B cell (primary cell): ENCODE results near the gene MFSD12. TPM values are rescaled to one million over a fixed set of nuclear protein-coding genes. Genes with fewer than 3 reads are reported as not detected.

Experiments
- ATAC-seq: fragments of 200-7000 bp; cut with Tn5 transposase; one replicate; pipeline ENCODE4 v1.10.0; 2021; ENCODE audit warnings: low read depth, mild to moderate bottlenecking, moderate number of reproducible peaks, moderate library complexity
- CTCF ChIA-PET: fragments of 350-600 bp; sonication (Branson Sonifier 250); formaldehyde crosslinking; loops from one replicate; lab custom pipeline; 2021; ENCODE audit warnings: antibody characterized with exemption, inconsistent platforms; lab: Charles Lee
- POLR2A ChIA-PET: fragments of 350-600 bp; sonication (Branson Sonifier 250); formaldehyde crosslinking; loops from one replicate; lab custom pipeline; 2021; ENCODE audit warnings: antibody characterized with exemption; lab: Charles Lee
- DNase-seq: peaks from one replicate; pipeline ENCODE4 v3.0.0; 2013
- H2AFZ ChIP-seq: 2 replicates; pipeline ENCODE4 v1.6.1; 2012; ENCODE audit warnings: mild to moderate bottlenecking, low read depth, low read length; ENCODE audit not compliant: insufficient read depth, poor library complexity, severe bottlenecking
- H3K27ac ChIP-seq, 2 donors: 1 replicate in 1 of 2; 2 replicates in 1 of 2; pipeline ENCODE4 v1.5.1; 2012 to 2013; ENCODE audit warnings: low read length in 2 of 2, mild to moderate bottlenecking in 2 of 2, moderate library complexity in 1 of 2
- H3K27me3 ChIP-seq, 4 experiments: fragments of 200-600 bp in 1 of 4; sonication (generic) in 1 of 4; replicated peaks in 1 of 4; 1 replicate in 2 of 4; 2 replicates in 2 of 4; pipeline versions ENCODE4 v1.6.1 to v1.7.0; 2013 to 2016; ENCODE audit warnings: low read length in 3 of 4, mild to moderate bottlenecking in 2 of 4, mixed read lengths in 1 of 4, moderate library complexity in 1 of 4; ENCODE audit not compliant: insufficient read depth in 4 of 4, control insufficient read depth in 3 of 4; ENCODE audit errors: control extremely low read depth in 1 of 4
- H3K36me3 ChIP-seq, 2 experiments: replicated peaks in 1 of 2; 1 replicate in 1 of 2; 2 replicates in 1 of 2; pipeline versions ENCODE4 v1.6.1 to v1.7.1; 2013; ENCODE audit warnings: low read length in 1 of 2; ENCODE audit not compliant: insufficient read depth in 2 of 2, control insufficient read depth in 1 of 2; ENCODE audit errors: control extremely low read depth in 1 of 2, extremely low read depth in 1 of 2
- H3K4me1 ChIP-seq, 2 donors: fragments of 200-600 bp in 1 of 2; sonication (generic) in 1 of 2; 1 replicate in 1 of 2; 2 replicates in 1 of 2; pipeline versions ENCODE4 v1.5.1 to v1.6.1; 2013 to 2017; ENCODE audit warnings: low read length in 2 of 2; ENCODE audit not compliant: control insufficient read depth in 2 of 2, insufficient read depth in 2 of 2
- H3K4me2 ChIP-seq: replicated peaks from 2 replicates; pipeline ENCODE3; 2012; ENCODE audit warnings: mild to moderate bottlenecking, low read depth, low read length; ENCODE audit not compliant: poor library complexity, severe bottlenecking
- H3K4me3 ChIP-seq, 5 experiments: fragments of 200-600 bp in 1 of 5; sonication (generic) in 1 of 5; 1 replicate in 3 of 5; 2 replicates in 2 of 5; pipeline versions ENCODE4 v1.5.1 to v1.7.0; 2011 to 2016; ENCODE audit warnings: low read length in 4 of 5, mild to moderate bottlenecking in 4 of 5, low read depth in 2 of 5, control low read depth in 1 of 5, moderate library complexity in 1 of 5; ENCODE audit not compliant: insufficient read depth in 1 of 5; ENCODE audit errors: control extremely low read depth in 1 of 5, extremely low read depth in 1 of 5
- H3K79me2 ChIP-seq: fragments of 200-600 bp; sonication (generic); one replicate; pipeline ENCODE4 v1.6.0; 2016; ENCODE audit warnings: low read length; ENCODE audit not compliant: control insufficient read depth, insufficient read depth
- H3K9ac ChIP-seq: fragments of 200-600 bp; sonication (generic); 2 replicates; pipeline ENCODE4 v1.6.1; 2017; ENCODE audit warnings: mild to moderate bottlenecking, low read length, moderate library complexity
- H3K9me3 ChIP-seq, 3 donors: one replicate each; pipeline versions ENCODE4 v1.6.1 to v1.7.1; 2013; ENCODE audit warnings: low read length in 2 of 3; ENCODE audit not compliant: control insufficient read depth in 2 of 3, insufficient read depth in 1 of 3; ENCODE audit errors: control extremely low read depth in 1 of 3
- H4K20me1 ChIP-seq: 2 replicates; pipeline ENCODE4 v1.6.0; 2012; ENCODE audit warnings: mild to moderate bottlenecking, low read length; ENCODE audit not compliant: insufficient read depth, control insufficient read depth, poor library complexity, severe bottlenecking
- H3K27ac Mint-ChIP-seq: one replicate; pipeline ENCODE4 v1.8.0; 2021; ENCODE audit warnings: mixed read lengths
- H3K27me3 Mint-ChIP-seq: one replicate; pipeline ENCODE4 v1.8.0; 2021; ENCODE audit warnings: mixed read lengths
- H3K4me1 Mint-ChIP-seq: one replicate; pipeline ENCODE4 v1.8.0; 2021; ENCODE audit warnings: mixed read lengths
- H3K4me3 Mint-ChIP-seq: one replicate; pipeline ENCODE4 v1.8.0; 2021; ENCODE audit warnings: mixed read lengths
- H3K9me3 Mint-ChIP-seq: one replicate; pipeline ENCODE4 v1.8.0; 2022; ENCODE audit warnings: mixed read lengths; ENCODE audit not compliant: insufficient read depth
- CTCF ChIP-seq: fragments of 200-600 bp; IDR thresholded peaks from one replicate; pipeline ENCODE4 v1.8.0; 2022; ENCODE audit warnings: antibody characterized with exemption, mild to moderate bottlenecking
- EZH2 ChIP-seq: IDR thresholded peaks from 2 replicates; pipeline ENCODE4 v1.6.1; 2012; ENCODE audit warnings: borderline replicate concordance, low read depth, mild to moderate bottlenecking, moderate library complexity, low read length; ENCODE audit not compliant: insufficient read depth, poor library complexity, severe bottlenecking
- WGBS: methylation state at CpG from one replicate; pipeline ENCODE4 v1.1.5; 2013; ENCODE audit warnings: missing lambda C conversion rate; ENCODE audit not compliant: insufficient coverage; 5-methylcytosine and 5-hydroxymethylcytosine counted together
- intact Hi-C: fragments of 100-400 bp; cut with micrococcal nuclease; formaldehyde crosslinking; loops from one replicate; pipeline ENCODE4 v1.10.0; 2022
- polyA plus RNA-seq: library from polyadenylated mRNA; depleted of rRNA; stranded (reverse); fragments of >200 nt; gene quantifications from 2 replicates; pipeline ENCODE4 v1.2.3, GENCODE V29; 2012
- total RNA-seq, 2 donors: library from RNA; stranded (reverse); fragments of 120-200 nt in 1 of 2; gene quantifications; 1 replicate in 1 of 2; 2 replicates in 1 of 2; pipeline versions ENCODE4 v1.2.3 to v1.2.4, GENCODE V29; 2013 to 2022

The MFSD12 gene
- total and polyA plus RNA-seq, 2 donors (not counting 1 experiment from before 2014, with no cell fraction given), result 100 to 154 TPM

- Histone ChIP-seq H3K4me1 (peaks cover 9 to 17% of the 10 kb centered on the region in 2 donors), H3K27me3 (no peaks in the 10 kb centered on the region), H2AFZ (peak overlapping the region; percentile 68), H3K4me2 (peak overlapping the region; percentile 97), H4K20me1 (peaks cover 47% of the 10 kb centered on the region), H3K9ac (peak overlapping the region; percentile 97), H3K36me3 (peaks cover 0 to 29% of the 10 kb centered on the region in 2 experiments), H3K79me2 (peaks cover 71% of the 10 kb centered on the region), H3K4me3 (peak overlapping the region; percentile 11 to 95 (median 77)), H3K9me3 (no peaks in the 10 kb centered on the region), H3K27ac (no peak overlapping the region)
- DNase-seq (peak; percentile 37), ATAC-seq (no peak)
- H3K4me3 Mint-ChIP-seq, result peak overlapping the region; percentile 92
- peaks cover 48% of the 10 kb centered on the region for H3K4me1 Mint-ChIP-seq
- no peaks in the 10 kb centered on the region for H3K27me3 Mint-ChIP-seq
- no peaks in the 10 kb centered on the region for H3K9me3 Mint-ChIP-seq
- CTCF ChIA-PET, result no interaction called here
- TF ChIP-seq EZH2, result no peak
- no peak for TF ChIP-seq CTCF
- POLR2A ChIA-PET, result no interaction called here
- peak overlapping the region; percentile 60 for H3K27ac Mint-ChIP-seq
- intact Hi-C loops, result loop anchor here (5.0 to 10.0 kb wide), 5 partner anchors 255 to 1285 kb away; partner anchors contain the start of genes APBA3, FEM1A, HDGFL2 and MRPL54
- 76% methylated on average over 21 of the region's 31 CpGs for WGBS
Measured at GRCh38 chr19:3507371-3508120, 49.8 kb downstream of the MFSD12 start.
